GM18520 (cell line): ENCODE results near the gene PDE8B.

Experiments
- ATAC-seq: cut with Tn5 transposase; IDR thresholded peaks from one replicate; pipeline ENCODE4 v1.9.1; 2021; ENCODE audit not compliant: unreplicated experiment

The PDE8B gene

DNA sequence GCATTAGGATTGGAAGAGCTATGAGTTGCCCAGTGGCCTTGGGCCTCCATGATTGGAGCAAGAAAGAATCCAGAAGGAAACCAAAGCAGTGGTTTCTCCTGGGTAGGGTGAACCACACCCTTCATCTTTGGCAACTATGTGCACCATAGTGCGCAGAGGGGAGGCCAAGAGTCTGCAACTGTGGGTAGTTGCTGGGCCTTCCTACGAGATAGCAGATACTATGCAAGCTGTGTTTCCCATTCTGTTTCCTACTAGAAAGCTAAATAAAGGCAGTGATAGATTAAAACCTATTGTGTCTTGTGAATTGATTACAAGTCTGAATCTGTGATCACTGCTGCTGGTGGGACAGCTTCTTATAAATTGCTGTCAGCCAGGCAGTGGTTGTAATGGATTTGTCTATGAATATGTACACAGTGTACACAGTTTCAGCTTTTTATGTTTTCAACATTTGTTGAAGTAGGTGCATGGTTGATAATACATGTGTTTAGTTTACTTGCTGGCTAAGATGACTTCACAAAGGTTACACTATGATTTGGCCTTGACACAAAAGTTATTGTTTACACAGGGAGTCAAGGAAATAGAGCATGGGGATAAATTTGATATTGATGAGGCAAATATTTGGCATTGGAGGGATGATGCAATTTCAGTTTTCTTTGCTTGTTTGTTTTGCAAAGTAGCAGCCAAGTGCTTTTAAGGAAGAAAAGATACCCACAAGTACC, 23.7 kb upstream of the PDE8B start:
- no peak for ATAC-seq

DNA sequence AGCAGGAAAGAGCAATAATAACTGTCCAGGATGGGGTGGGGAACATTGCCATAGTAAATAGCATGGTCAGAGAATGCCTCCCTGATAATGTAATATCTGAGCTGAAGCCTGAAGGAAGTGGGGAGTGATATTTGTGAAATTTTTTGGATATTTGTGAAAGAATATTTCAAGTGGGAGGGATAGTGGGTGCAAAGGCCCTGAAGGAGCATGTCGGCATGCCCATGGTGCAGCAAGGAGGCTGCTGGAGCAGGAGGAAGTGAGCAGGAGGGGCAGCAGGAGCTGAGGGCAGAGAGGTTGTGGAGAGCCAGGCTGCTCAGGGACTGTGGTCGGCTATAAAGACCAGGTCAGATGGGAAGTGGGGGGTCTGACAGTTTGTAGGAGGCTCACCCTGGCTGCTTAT, 21.1 kb upstream of the PDE8B start:
- ATAC-seq = no peak

DNA sequence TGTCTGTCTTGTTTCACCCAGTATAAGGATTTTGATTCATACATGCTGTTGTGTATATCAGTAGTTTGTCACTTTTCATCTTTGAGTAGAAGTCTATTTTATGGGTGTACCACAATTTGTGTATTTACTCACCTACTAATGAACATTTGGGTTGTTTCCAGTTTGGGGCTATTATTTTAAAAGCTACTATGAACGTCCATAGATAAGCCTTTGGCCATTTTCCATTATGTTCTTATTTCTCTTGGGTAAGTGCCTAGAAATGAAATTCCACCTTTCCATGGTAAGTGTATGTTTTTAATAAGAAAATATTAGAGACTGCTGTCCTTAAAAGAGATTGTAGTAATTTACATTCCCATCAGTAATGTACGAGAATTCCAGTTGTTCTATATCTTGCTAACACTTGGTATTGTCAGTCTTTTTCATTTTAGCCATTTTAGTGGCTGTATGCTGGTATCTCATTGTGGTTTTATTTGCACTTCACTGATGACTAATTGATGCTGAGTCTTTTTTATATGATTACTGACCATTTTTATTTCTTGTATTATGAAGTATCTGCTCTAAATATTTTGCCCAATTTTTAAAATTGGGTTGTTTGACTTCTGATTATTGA, 17.9 kb upstream of the PDE8B start:
- ATAC-seq = no peak

DNA sequence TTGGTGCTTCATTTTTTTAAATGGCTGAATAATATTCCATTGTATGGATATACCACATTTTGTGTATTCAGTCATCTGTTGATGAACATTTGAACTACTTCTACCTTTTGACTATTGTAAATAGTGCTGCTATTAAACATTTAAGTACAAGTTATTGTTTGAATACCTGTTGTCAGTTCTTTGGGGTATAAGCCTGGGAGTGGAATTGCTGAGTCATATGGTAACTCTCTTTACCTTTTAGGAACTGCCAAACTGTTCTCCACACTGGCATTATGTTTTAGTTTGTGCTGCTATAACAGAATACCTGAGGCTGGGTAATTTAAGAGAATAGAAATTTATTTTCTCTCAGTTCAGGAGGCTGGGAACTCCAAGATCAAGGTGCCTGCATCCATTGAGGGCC, 15.7 kb upstream of the PDE8B start:
- no peak for ATAC-seq

DNA sequence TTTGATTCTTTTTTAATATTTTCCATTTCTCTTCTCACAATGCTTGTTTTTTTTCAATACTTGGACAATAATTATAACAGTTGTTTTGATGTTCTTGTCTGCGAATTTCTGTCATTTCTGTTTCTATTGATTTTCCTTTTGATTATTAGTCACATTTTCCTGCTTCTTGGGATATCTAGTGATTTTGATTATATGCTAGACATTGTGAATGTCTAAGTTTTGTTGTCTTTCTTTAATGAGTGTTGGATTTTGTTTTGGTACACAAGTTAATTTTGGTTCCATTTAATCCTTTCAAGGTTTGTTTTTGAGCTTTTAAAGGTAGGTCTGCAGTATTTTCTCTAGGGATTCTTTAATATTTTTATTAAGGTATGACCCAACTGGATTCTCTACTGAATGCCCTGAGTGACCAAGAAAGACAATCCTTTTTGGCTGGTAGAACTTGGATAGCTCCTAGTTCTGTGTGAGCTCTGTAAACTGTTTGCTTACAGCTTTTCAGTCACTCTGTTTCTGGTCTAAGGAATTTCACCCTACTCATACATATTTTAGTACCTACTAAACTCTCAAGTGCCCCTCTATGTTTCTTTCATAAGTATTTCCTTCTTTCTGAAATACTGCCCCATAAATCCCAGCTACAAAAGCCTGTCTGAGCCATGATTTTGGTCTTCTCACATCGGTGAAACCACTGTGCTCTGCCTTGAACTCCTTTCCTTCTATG, 12.5 kb upstream of the PDE8B start:
- ATAC-seq = no peak

DNA sequence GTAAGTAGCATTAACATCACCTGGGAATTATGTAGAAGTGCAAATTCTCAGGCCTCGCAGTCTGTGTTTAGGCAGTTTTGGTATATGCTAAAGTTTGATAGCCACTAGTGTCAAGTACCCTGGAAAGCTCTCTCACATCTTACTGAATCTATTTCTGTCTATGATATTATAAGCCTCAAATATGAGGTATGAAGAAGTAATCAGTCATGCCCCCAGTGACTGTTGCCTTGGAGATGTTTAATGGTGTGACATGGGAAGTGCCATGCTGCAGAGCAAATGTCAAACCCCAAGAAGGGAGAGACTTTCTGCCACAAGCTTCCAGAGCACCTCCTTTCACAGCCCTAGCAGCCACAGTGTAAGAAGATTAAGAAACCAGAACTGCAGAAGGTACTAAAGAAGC, 9.8 kb upstream of the PDE8B start:
- ATAC-seq = no peak

DNA sequence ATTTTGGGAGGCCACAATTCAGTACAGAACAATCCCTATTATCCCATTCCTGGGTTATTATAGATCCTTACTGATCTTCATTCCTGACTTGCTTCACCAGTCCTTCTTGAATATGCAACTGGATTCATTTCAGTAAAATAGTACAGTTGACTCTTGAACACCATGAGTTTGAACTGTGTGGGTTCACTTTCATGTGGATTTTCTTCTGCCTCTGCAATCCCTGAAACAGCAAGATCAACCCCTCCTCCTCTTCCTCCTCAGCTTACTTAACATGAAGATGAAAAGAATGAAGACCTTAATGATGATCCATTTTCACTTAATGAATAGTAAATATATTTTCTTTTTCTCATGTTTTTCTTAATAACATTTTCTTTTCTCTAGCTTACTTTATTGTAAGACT, 8.3 kb upstream of the PDE8B start:
- no peak for ATAC-seq

DNA sequence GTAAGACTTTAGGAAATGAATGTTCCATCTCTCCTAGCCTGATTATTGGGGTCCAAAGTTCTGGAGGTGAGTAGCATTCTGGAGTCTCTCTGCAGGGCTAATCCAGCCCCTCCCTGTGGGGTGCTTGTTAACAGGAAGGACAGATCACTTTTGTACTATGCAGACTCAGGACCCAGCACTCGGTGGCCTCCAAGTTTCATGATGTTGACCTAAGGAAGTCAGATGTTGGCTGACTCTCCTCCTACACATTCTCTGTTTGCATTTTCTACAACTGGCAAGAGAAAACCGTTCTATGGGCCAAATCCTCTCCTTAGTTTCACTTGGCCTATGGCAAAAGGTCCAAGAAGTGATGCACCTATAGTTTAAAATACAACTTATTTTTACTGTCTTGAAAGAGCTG, 5.5 kb upstream of the PDE8B start:
- ATAC-seq = no peak

DNA sequence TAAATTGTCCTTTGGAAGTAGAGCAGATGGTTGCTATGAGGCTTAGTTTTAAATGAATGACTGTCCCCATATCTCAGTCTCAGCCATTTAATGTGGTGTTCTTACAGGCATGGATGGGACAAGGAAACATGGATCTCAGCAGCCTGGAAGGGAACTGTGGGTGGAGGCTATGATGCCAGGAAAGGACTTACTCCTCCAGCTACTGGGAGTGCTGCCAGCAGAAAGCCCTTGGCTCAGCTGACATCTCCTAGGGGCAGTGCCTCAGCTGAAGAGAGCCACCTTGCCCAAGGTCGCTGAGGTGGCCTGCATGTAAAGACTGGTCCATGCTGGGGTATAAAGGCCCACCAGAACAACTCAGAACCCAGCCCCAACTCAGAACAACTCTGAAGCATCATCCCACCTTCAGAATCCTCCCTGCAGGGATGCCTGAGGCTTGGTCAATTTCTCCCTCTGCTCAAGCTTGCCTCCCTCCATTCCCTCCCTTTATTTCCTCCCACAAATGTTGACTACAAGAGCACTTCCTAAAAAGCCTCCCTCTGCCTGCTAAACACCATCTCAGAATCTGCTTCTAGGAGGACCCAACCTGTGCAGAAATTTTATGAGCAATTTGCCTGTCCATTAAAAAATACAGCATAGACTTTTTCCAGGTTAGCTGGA, 1.8 kb upstream of the PDE8B start:
- ATAC-seq = no peak

DNA sequence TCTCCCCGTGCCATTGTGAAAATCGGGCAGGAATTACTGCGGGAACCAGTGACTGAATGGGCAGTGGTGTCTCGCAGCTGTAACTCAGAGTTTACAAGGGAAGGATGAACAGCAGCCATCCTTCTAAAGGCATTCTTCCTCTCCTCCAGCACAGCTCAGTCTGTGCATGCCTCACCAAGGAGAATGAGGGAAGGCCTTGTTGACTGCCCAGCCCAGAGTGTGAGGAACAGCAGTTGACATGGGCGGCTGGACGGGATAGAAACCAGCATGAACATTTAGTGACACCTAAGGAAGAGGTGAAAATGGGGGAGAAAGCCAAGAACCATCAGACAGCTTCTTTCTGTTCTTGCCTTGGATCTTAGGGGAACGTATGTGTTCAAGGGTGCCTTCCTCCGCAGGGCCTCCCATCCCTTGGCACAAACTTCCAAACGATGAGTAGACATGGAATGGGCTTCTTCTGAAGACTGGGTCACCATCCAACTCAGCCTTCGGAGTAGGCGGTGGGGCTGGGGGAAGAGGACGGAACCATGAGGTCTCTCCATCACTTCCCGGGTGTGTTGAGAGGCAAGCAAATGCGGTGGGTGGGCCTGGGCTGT, 887 bp upstream of the PDE8B start:
- ATAC-seq = no peak

DNA sequence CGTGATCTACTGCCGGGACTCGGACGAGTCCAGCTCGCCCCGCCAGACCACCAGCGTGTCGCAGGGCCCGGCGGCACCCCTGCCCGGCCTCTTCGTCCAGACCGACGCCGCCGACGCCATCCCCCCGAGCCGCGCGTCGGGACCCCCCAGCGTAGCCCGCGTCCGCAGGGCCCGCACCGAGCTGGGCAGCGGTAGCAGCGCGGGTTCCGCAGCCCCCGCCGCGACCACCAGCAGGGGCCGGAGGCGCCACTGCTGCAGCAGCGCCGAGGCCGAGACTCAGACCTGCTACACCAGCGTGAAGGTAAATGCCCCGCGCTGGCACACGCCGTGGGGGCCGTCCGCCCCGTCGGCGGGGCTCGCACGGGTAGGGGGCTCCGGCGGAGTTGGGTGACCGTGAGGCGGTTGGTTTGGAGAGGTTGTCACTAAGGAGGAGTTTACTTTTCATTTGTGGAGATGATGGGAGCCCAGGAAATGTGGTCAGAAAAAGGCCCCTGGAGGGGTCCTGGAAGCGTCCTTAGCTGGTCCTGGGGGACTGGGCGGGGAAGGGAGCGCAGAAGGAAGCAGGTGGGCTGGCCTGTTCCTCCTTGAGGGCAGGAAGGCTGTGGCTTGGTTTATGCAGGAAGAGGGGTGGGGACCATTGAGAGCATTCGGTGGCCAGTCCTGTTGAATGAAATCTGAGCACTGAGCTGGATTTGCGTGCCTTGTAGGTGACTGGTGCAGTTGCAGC, 647 bp downstream of the PDE8B start:
- ATAC-seq = no peak

DNA sequence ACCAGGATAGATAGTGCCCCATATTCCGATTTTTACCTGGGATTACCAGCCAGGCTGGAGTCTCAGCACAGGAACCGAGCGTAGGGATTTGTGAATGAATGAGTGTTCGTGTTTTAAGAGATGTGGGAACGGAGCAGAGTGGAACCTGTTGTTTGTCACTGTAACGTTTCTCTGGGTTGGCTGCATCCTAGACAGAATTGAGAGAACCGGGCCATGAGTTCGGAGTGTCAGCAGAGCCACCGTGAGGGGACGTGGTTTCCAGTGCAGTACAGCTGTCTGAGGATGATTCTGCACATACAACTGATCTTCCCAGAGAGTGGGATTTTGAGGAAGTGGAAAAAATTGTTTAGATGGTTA, 1.2 kb downstream of the PDE8B start:
- ATAC-seq = no peak

DNA sequence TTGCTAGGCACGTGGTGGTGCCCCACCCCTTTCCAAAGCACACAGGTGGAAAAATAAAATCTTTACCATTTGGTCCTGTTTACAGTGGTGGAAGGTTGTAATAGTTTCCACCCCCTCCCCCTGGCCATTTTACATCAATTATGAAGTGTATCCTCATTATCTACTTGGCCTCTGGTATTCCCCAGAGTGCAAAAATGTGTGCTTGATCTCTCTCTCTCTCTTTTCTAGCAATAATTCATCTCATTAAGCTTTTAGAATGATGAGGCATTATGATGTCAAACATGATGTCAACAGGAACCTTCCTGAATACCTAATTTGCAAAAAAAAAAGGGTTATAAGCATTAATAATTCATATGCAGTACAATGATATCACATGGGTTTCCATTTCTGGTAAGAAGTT, 3.1 kb downstream of the PDE8B start:
- ATAC-seq = no peak

DNA sequence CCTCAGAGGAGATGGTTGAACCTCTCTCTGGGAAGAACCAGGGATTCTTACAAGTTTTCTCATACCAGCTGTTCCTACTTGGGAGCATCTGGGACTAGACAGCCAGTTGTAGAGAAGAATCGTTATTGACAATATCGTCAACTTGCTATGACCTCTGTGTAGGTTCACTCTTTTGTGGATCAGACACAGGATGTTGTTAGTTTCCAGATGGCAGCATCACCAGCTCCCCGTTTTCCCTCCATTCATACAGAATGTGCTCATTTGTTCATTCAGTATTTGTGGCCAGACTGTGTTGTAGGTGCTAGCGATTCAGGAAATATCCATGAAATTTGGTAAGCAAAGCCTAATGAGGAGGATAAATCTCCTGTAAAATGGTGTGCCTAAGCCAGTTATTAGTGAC, 3.7 kb downstream of the PDE8B start:
- no peak for ATAC-seq

DNA sequence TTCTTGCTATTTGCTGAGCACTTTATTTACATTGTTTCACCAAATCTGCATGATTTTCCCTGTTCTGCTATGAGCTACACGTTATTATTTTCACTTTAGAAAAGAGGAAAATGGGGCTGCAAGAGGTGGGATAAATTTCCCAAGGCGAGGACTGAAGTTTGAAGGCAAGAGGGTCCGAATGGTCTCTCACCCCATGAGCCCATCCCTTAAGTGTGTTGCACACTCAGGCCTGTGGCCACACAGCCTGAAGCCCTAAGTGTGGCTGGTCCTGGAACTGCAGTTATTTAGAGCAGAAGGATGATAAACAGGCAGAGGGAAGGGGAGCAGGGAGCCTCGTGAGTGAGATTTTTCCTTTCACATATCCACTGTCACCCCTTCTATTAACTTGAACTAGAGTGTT, 7.8 kb downstream of the PDE8B start:
- ATAC-seq = no peak

DNA sequence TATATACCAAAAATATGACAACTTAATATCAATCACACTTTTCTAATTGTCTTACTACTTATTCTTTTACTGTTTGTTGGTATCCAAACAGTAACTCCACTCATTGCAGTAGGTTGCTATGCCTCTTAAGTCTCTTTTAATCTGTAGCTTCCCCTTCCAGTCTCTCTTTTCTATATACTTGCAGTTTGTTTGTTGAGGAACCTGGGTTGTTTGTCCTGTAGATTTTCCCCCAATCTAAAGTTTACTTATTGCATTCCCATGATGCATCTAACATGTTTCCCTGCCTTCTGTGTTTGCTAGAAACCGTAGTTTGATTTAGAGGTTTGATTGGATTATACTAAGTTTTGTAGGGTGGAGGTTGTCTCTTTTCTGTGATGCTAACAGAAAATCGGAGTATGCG, 10.6 kb downstream of the PDE8B start:
- ATAC-seq = no peak

DNA sequence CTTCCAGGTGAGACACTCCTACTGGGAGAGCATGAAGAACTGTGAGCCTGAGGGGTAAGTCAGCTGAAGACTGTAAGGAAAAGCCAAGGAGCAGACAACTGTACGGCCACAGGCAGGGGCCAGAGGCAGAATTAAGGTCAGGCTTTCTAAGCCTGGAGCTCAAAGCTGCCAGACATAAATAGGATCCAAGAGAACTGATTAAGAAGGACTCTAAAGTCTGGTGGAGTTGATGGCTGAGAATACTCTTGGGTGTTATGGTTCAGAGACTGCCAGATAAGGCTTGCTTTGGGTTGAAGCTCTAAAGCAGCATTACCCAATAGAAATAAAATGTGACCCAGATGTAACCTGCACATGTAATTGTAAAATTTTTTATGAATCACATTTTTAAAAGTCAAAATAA, 12.2 kb downstream of the PDE8B start:
- no peak for ATAC-seq

DNA sequence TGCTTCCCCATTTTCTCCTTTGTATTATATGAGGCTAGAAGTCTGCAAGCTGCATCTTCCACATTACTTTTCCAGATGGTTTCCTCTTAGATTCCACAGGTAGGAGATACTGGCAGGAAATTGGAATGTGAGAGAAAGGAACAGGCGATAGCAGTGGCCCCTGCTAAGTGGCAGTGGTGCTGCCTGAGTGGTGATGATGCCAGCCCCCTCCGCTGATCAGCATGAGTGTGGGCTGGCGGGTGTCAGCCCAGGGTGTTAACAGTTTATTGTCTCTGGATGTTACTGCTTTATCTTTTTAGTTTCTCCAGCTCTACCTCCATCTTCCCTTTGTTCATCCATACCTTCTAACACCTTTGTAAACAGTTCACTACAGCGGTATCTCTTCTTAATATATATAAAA, 13.2 kb downstream of the PDE8B start:
- no peak for ATAC-seq

DNA sequence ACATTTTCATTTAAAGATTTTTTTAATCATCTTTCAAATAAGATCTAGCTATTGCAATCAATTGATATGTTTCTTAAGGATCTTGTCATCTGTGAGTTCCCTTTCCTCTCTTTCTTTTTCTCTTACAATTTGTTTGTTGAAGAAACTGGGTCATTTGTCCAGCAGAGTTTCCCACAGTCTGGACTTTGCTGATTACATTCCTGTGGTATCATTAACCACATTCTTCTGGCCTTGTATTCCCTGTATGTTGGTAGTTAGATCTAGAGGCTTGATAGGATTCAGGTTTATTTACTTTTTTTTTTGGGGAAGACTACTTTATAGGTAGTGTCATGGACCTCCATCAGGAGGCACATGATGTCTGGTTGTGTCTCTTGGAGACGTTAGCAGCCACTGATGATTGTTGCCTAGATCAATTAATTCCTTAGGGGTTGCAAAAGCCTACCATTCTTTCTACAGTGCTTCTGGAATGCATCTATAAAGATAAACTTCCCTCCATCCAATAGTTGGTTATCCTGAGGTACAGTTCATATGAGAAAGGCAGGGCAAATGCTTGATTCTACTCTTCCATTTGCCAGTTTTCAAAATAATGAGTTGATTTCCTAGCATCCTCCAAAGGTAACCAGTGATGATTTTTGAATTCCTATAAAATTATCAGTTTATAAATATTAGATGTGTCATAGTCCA, 14.3 kb downstream of the PDE8B start:
- no peak for ATAC-seq

DNA sequence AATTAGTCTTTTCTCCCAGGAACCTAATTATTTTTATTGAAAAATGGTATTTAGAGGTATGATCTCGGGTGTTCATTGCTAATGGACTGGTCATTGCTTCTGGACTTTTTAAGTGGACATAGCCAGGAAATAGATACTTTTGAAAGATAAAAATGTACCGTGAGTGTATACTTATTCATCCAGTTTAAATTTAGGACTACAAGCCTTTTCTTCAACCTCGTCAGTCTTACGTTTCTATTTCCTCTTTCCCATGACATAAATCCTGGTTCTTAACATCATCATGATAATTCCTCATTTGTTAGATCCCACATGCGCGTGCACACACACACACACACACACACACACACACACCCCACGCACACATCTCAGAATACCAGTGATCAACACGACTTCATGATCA, 15.1 kb downstream of the PDE8B start:
- no peak for ATAC-seq
